ENCODE measurements around the gene ADK. TPM values are rescaled to one million over a fixed set of nuclear protein-coding genes. Genes with fewer than 3 reads are reported as not detected.

The ADK gene
- total RNA-seq, 3 donors from 2014 or later: 13.8 to 24.0 (median 22.9) TPM

DNA sequence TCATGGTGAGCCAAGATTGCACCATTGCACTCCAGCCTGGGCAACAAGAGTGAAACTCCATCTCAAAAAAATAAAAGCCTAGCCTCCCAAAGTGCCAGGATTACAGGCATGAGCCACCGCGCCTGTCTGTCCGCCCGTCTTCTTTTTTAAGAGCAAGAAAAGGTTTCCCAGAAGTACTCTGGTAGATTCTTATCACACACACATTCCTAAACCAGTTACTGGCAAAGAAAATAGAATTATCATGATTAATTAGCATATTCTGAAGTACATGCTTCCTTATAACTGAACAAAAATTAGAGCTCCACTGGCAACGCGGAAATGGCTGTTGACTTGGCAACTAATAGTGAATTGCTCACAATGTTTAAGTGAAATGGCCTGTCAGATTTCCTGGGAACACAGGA is 87.0 kb downstream of the ADK start:
- no peak for TF ChIP-seq CTCF (IDR thresholded peaks at IDR 0.05)
- DNase-seq (peak in 1 of 3 donors; percentile 15), ATAC-seq (no peak)
- Histone ChIP-seq H3K4me3 (no peak overlapping the region), H3K4me1 (ENCODE audit: low read depth) (no peaks in the 10 kb centered on the region), H3K36me3 (ENCODE audit: low read depth) (no peaks in the 10 kb centered on the region), H3K9me3 (no peaks in the 10 kb centered on the region)
- intact Hi-C loops (cut with DNase I, micrococcal nuclease): no loop called here

DNA sequence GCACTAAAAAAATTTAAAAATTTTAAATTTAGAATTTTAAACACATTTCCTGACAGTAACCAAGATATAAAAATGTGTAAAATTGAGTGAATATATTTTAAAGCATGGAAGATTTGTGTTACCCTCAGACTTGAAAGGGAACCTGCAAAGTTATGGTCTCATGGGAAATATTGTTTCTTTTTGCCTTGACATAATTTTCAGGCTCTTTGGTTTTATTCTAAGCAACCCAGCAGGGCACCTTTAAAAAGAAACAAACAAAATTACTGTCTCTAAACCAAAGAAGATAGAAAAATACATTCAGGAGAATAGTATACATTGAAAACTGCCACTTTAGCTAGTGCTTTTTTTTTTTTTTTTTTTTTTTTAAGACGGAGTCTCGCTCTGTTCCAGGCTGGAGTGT is 87.5 kb downstream of the ADK start:
- intact Hi-C loops (cut with DNase I, micrococcal nuclease): no loop called here
- Histone ChIP-seq H3K36me3 (ENCODE audit: low read depth) (no peaks in the 10 kb centered on the region), H3K9me3 (no peaks in the 10 kb centered on the region), H3K4me3 (no peak overlapping the region), H3K4me1 (ENCODE audit: low read depth) (no peaks in the 10 kb centered on the region)
- DNase-seq (no peak), ATAC-seq (no peak)
- no peak for TF ChIP-seq CTCF (IDR thresholded peaks at IDR 0.05)

- H3K9me3 ChIP-seq: no peaks in the 10 kb centered on the region
- no peak for TF ChIP-seq CTCF (IDR thresholded peaks at IDR 0.05)
- no peaks in the 10 kb centered on the region for H3K36me3 ChIP-seq (ENCODE audit: low read depth)
- no peaks in the 10 kb centered on the region for H3K4me1 ChIP-seq (ENCODE audit: low read depth)
- intact Hi-C loops (cut with DNase I, micrococcal nuclease): loop anchor here in 1 of 2 donors (10.0 kb wide), 1 partner anchor 992 kb away; the partner anchor contains the start of gene COMTD1
- no peak for DNase-seq
- ATAC-seq: no peak
- H3K4me3 ChIP-seq: no peak overlapping the region
Observed at GRCh38 chr10:74243067-74243466, 92.0 kb downstream of the ADK start.

DNA sequence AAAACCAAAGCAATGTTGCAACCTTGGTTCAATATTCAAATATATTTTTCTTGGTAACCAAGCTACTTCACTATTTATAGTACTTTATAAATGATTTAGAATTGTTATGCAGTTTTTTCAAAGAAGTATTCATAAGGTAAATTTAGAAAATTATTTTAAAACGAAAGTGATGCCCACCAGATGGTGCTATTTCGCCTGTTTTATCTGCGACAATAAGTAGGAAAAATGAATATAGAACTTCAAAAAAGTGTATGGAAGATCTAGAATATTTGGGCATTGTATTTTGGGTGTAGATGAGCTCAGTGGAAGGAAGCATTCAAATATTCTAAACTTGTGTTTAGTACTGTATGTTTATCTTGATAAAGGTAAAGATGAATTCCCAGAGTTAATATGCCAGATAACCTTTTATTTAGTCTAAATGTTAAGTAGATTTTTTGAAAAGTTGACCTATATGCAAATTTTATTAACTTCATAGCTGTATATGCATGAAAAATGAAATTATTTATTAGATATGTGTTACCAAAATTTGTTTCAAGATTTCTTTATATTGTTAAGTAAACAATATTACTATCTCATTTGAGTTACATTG is 93.2 kb downstream of the ADK start:
- Histone ChIP-seq H3K36me3 (ENCODE audit: low read depth) (no peaks in the 10 kb centered on the region), H3K9me3 (no peaks in the 10 kb centered on the region), H3K4me1 (ENCODE audit: low read depth) (no peaks in the 10 kb centered on the region), H3K4me3 (no peak overlapping the region)
- intact Hi-C loops (cut with DNase I, micrococcal nuclease): loop anchor here in 1 of 2 donors (10.0 kb wide), 1 partner anchor 991 kb away; the partner anchor contains the start of gene COMTD1
- no peak for ATAC-seq
- peak; percentile 31 for TF ChIP-seq CTCF (IDR thresholded peaks at IDR 0.05)
- peak in 1 of 3 donors; percentile 63 for DNase-seq

GRCh38 chr10:74244807-74245206 is 93.8 kb downstream of the ADK start:
- Histone ChIP-seq H3K9me3 (no peaks in the 10 kb centered on the region), H3K36me3 (ENCODE audit: low read depth) (no peaks in the 10 kb centered on the region), H3K4me3 (no peak overlapping the region), H3K4me1 (ENCODE audit: low read depth) (no peaks in the 10 kb centered on the region)
- no peak for TF ChIP-seq CTCF (IDR thresholded peaks at IDR 0.05)
- intact Hi-C loops (cut with DNase I, micrococcal nuclease): loop anchor here in 1 of 2 donors (10.0 kb wide), 1 partner anchor 990 kb away; the partner anchor contains the start of gene COMTD1
- no peak for ATAC-seq
- DNase-seq: no peak
